ENCODE measurements around the gene TRIM27. TPM values are rescaled to one million over a fixed set of nuclear protein-coding genes. Genes with fewer than 3 reads are reported as not detected.

The TRIM27 gene
- polyA plus RNA-seq, 1 donor from 2014 or later = 79.7 TPM

GRCh38 chr6:28953585-28954258 lies 29.9 kb upstream of the TRIM27 start:
- Histone ChIP-seq H3K9me2 (ENCODE audit: insufficient read depth, low read length) (no peaks in the 10 kb centered on the region), H3K4me2 (ENCODE audit: low read length) (peak overlapping the region; percentile 41)

DNA sequence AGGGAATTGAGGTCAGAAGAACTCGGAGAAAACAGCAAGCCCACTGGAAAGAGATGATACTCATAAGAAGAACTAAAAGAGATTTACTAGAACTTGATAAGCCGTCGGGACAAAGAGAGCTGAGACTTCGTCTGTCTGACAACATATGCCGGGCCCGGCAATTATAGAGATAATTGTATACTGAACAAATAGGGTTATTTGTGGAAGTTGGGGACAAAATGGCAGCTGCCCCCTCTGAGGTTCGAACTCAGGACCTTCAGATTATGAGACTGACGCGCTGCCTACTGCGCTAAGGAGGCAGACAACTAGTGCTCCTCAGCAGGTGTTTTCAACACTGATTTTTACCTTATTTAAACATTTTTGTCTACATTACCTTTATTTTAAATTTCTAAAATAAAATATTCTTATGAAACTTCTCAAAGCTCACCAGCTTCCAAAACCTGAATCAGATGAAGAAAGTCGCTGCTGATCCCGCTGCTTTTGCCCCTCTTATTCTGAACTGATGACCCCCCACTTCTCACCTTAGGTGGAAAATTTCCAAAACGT lies 29.3 kb upstream of the TRIM27 start:
- Histone ChIP-seq H2AFZ (ENCODE audit: low read depth, low read length) (no peak overlapping the region), H3K27ac (ENCODE audit: low read length) (no peak overlapping the region), H3K27me3 (ENCODE audit: insufficient read depth, low read depth, low read length) (peaks cover 6% of the 10 kb centered on the region), H3K4me3 (ENCODE audit: low read length) (peak overlapping the region; percentile 61), H3K9me2 (ENCODE audit: insufficient read depth, low read length) (no peaks in the 10 kb centered on the region), H3K4me2 (ENCODE audit: low read length) (peak overlapping the region; percentile 41), H4K20me1 (ENCODE audit: insufficient read depth) (no peaks in the 10 kb centered on the region), H3K79me2 (replicated peaks; ENCODE audit: insufficient read depth, low read length) (no peaks in the 10 kb centered on the region), H3K9me3 (ENCODE audit: low read length) (no peaks in the 10 kb centered on the region), H3K36me3 (ENCODE audit: insufficient read depth, low read length) (no peaks in the 10 kb centered on the region), H3K9ac (ENCODE audit: low read length) (no peak overlapping the region), H3F3A (ENCODE audit: insufficient read depth, low read length, poor library complexity, severe bottlenecking) (no peaks in the 10 kb centered on the region)
- TF ChIP-seq MXI1 (conservative IDR thresholded peaks at IDR 0.05; ENCODE audit: poor library complexity, severe bottlenecking) (no peak), CTCF (IDR thresholded peaks at IDR 0.05; ENCODE audit: poor library complexity, severe bottlenecking) (no peak), EZH2 (IDR thresholded peaks at IDR 0.05; ENCODE audit: borderline replicate concordance, insufficient read depth, low read length, poor library complexity, severe bottlenecking) (no peak), TAF1 (IDR thresholded peaks at IDR 0.05; ENCODE audit: low read depth) (no peak), SMC3 (conservative IDR thresholded peaks at IDR 0.05; ENCODE audit: poor library complexity) (no peak), EP300 (conservative IDR thresholded peaks at IDR 0.05; ENCODE audit: poor library complexity, severe bottlenecking) (no peak), POLR2AphosphoS5 (IDR thresholded peaks at IDR 0.05) (no peak)

More at GRCh38 chr6:28953585-28954258, 29.9 kb upstream of the TRIM27 start:
- H3K9ac ChIP-seq (ENCODE audit: low read length) = no peak overlapping the region
- no peak overlapping the region for H2AFZ ChIP-seq (ENCODE audit: low read depth, low read length)
- H3K27ac ChIP-seq (ENCODE audit: low read length) = no peak overlapping the region
- H4K20me1 ChIP-seq (ENCODE audit: insufficient read depth) = no peaks in the 10 kb centered on the region
- H3K27me3 ChIP-seq (ENCODE audit: insufficient read depth, low read depth, low read length) = peaks cover 6% of the 10 kb centered on the region
- TF ChIP-seq RAD21 (conservative IDR thresholded peaks at IDR 0.05) (no peak), POLR2AphosphoS5 (IDR thresholded peaks at IDR 0.05) (no peak), SMC3 (conservative IDR thresholded peaks at IDR 0.05; ENCODE audit: poor library complexity) (no peak), EP300 (conservative IDR thresholded peaks at IDR 0.05; ENCODE audit: poor library complexity, severe bottlenecking) (no peak), MXI1 (conservative IDR thresholded peaks at IDR 0.05; ENCODE audit: poor library complexity, severe bottlenecking) (no peak), EZH2 (IDR thresholded peaks at IDR 0.05; ENCODE audit: borderline replicate concordance, insufficient read depth, low read length, poor library complexity, severe bottlenecking) (no peak), CTCF (IDR thresholded peaks at IDR 0.05; ENCODE audit: poor library complexity, severe bottlenecking) (no peak), TAF1 (IDR thresholded peaks at IDR 0.05; ENCODE audit: low read depth) (no peak)
- TF ChIP-seq, protein P1, sequence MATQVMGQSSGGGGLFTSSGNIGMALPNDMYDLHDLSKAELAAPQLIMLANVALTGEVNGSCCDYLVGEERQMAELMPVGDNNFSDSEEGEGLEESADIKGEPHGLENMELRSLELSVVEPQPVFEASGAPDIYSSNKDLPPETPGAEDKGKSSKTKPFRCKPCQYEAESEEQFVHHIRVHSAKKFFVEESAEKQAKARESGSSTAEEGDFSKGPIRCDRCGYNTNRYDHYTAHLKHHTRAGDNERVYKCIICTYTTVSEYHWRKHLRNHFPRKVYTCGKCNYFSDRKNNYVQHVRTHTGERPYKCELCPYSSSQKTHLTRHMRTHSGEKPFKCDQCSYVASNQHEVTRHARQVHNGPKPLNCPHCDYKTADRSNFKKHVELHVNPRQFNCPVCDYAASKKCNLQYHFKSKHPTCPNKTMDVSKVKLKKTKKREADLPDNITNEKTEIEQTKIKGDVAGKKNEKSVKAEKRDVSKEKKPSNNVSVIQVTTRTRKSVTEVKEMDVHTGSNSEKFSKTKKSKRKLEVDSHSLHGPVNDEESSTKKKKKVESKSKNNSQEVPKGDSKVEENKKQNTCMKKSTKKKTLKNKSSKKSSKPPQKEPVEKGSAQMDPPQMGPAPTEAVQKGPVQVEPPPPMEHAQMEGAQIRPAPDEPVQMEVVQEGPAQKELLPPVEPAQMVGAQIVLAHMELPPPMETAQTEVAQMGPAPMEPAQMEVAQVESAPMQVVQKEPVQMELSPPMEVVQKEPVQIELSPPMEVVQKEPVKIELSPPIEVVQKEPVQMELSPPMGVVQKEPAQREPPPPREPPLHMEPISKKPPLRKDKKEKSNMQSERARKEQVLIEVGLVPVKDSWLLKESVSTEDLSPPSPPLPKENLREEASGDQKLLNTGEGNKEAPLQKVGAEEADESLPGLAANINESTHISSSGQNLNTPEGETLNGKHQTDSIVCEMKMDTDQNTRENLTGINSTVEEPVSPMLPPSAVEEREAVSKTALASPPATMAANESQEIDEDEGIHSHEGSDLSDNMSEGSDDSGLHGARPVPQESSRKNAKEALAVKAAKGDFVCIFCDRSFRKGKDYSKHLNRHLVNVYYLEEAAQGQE (IDR thresholded peaks at IDR 0.05; ENCODE audit: borderline replicate concordance) = no peak
- no peaks in the 10 kb centered on the region for H3K9me3 ChIP-seq (ENCODE audit: low read length)
- H3F3A ChIP-seq (ENCODE audit: insufficient read depth, low read length, poor library complexity, severe bottlenecking) = no peaks in the 10 kb centered on the region
- no peaks in the 10 kb centered on the region for H3K79me2 ChIP-seq (replicated peaks; ENCODE audit: insufficient read depth, low read length)
- no peaks in the 10 kb centered on the region for H3K36me3 ChIP-seq (ENCODE audit: insufficient read depth, low read length)
- peak overlapping the region; percentile 61 for H3K4me3 ChIP-seq (ENCODE audit: low read length)
